ENCODE results near the gene GNB1L. TPM values are rescaled to one million over a fixed set of nuclear protein-coding genes. Genes with fewer than 3 reads are reported as not detected.

GNB1L gene
- total and polyA plus RNA-seq, 9 of the 15 experiments (the other 6 are each of a cell fraction or from before 2014, with no cell fraction given) = 0.56 to 50.5 (median 10.2) TPM

- TF ChIP-seq, protein P1, sequence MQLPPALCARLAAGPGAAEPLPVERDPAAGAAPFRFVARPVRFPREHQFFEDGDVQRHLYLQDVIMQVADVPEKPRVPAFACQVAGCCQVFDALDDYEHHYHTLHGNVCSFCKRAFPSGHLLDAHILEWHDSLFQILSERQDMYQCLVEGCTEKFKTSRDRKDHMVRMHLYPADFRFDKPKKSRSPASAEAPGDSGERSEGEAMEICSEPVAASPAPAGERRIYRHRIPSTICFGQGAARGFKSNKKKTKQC (CRISPR knock-in tag; IDR thresholded peaks at IDR 0.05) = no peak
- TF ChIP-seq STAT6 (CRISPR knock-in tag; IDR thresholded peaks at IDR 0.05) (peak; percentile 90), XRCC4 (IDR thresholded peaks at IDR 0.05; ENCODE audit: extremely low read depth, insufficient read depth, insufficient read length) (no peak), MBD2 (IDR thresholded peaks at IDR 0.05; ENCODE audit: borderline replicate concordance, low read depth) (no peak), JUNB (CRISPR knock-in tag; conservative IDR thresholded peaks at IDR 0.05) (peak; percentile 23; the same call in 1 of the 2 replicates), TCF7L2 (IDR thresholded peaks at IDR 0.05; ENCODE audit: low read depth, low read length) (no peak), ZNF24 (IDR thresholded peaks at IDR 0.05) (no peak), ZNF583 (CRISPR knock-in tag; IDR thresholded peaks at IDR 0.05) (0 out of 2 replicates have a peak, but pooled peaks have one; percentile 21), NR4A1 (CRISPR knock-in tag; IDR thresholded peaks at IDR 0.05) (no peak), NR4A1 (tag; IDR thresholded peaks at IDR 0.05) (no peak), POLR2AphosphoS5 (IDR thresholded peaks at IDR 0.05; ENCODE audit: control insufficient read depth, insufficient read depth, low read depth, low read length) (no peak), ZNF507 (tag; conservative IDR thresholded peaks at IDR 0.05) (no peak)
- TF ChIP-seq, protein P2, sequence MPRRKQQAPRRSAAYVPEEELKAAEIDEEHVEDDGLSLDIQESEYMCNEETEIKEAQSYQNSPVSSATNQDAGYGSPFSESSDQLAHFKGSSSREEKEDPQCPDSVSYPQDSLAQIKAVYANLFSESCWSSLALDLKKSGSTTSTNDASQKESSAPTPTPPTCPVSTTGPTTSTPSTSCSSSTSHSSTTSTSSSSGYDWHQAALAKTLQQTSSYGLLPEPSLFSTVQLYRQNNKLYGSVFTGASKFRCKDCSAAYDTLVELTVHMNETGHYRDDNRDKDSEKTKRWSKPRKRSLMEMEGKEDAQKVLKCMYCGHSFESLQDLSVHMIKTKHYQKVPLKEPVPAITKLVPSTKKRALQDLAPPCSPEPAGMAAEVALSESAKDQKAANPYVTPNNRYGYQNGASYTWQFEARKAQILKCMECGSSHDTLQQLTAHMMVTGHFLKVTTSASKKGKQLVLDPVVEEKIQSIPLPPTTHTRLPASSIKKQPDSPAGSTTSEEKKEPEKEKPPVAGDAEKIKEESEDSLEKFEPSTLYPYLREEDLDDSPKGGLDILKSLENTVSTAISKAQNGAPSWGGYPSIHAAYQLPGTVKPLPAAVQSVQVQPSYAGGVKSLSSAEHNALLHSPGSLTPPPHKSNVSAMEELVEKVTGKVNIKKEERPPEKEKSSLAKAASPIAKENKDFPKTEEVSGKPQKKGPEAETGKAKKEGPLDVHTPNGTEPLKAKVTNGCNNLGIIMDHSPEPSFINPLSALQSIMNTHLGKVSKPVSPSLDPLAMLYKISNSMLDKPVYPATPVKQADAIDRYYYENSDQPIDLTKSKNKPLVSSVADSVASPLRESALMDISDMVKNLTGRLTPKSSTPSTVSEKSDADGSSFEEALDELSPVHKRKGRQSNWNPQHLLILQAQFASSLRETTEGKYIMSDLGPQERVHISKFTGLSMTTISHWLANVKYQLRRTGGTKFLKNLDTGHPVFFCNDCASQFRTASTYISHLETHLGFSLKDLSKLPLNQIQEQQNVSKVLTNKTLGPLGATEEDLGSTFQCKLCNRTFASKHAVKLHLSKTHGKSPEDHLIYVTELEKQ (CRISPR knock-in tag; IDR thresholded peaks at IDR 0.05) = no peak
- TF ChIP-seq, protein P3, sequence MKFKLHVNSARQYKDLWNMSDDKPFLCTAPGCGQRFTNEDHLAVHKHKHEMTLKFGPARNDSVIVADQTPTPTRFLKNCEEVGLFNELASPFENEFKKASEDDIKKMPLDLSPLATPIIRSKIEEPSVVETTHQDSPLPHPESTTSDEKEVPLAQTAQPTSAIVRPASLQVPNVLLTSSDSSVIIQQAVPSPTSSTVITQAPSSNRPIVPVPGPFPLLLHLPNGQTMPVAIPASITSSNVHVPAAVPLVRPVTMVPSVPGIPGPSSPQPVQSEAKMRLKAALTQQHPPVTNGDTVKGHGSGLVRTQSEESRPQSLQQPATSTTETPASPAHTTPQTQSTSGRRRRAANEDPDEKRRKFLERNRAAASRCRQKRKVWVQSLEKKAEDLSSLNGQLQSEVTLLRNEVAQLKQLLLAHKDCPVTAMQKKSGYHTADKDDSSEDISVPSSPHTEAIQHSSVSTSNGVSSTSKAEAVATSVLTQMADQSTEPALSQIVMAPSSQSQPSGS (CRISPR knock-in tag; IDR thresholded peaks at IDR 0.05) = no peak
- TF ChIP-seq, protein P4, sequence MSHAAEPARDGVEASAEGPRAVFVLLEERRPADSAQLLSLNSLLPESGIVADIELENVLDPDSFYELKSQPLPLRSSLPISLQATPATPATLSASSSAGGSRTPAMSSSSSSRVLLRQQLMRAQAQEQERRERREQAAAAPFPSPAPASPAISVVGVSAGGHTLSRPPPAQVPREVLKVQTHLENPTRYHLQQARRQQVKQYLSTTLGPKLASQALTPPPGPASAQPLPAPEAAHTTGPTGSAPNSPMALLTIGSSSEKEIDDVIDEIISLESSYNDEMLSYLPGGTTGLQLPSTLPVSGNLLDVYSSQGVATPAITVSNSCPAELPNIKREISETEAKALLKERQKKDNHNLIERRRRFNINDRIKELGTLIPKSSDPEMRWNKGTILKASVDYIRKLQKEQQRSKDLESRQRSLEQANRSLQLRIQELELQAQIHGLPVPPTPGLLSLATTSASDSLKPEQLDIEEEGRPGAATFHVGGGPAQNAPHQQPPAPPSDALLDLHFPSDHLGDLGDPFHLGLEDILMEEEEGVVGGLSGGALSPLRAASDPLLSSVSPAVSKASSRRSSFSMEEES (CRISPR knock-in tag; IDR thresholded peaks at IDR 0.05) = no peak
These were observed 31.3 kb upstream of the GNB1L start (continued) for GRCh38 chr22:19885841-19886592.
